HCT116 (cell line): ENCODE data around the gene ATXN1L. TPM values are rescaled to one million over a fixed set of nuclear protein-coding genes. Genes with fewer than 3 reads are reported as not detected.

Experiments used
- ATAC-seq: fragments of 200-7000 bp; cut with Tn5 transposase; 2 replicates; pipeline ENCODE4 v1.9.1; 2020; ENCODE audit warnings: mild to moderate bottlenecking, moderate library complexity
- BruUV-seq: library from RNA; stranded (reverse); fragments of 400-500 nt; replicated peaks from 2 replicates; lab custom pipeline; 2021; lab: Mats Ljungman, UMichigan
- CTCF ChIA-PET: fragments of 300-600 bp; sonication (Branson Sonifier 250); formaldehyde crosslinking; loops from one replicate; lab custom pipeline; 2021; ENCODE audit warnings: antibody characterized with exemption; lab: Charles Lee
- POLR2A ChIA-PET: fragments of 300-600, 350-600 bp; sonication (Branson Sonifier 250); formaldehyde crosslinking; loops from one replicate; lab custom pipeline; 2021; ENCODE audit warnings: antibody characterized with exemption; lab: Charles Lee
- RAD21 ChIA-PET, 2 experiments: fragments of 300-600 bp; sonication (Branson Sonifier 250); formaldehyde crosslinking; loops; one replicate each; lab custom pipeline; 2023; ENCODE audit warnings: low total read pairs in 2 of 2; ENCODE audit not compliant: uncharacterized antibody in 2 of 2, unreplicated experiment in 2 of 2, low non-redundant PET in 1 of 2; lab: Charles Lee
- DNase-seq: peaks from one replicate; pipeline ENCODE4 v3.0.0-alpha.2; 2010; ENCODE audit warnings: low read depth, low spot score
- H2AFZ ChIP-seq: fragments of 200-600 bp; shearing (Covaris generic), sonication (generic); 2 replicates; pipeline ENCODE4 v1.6.1; 2017; ENCODE audit warnings: low read depth, mixed run types, mixed read lengths, antibody characterized with exemption, low read length; ENCODE audit not compliant: poor library complexity, severe bottlenecking
- H3K27ac ChIP-seq: 2 replicates; pipeline ENCODE4 v1.5.1; 2012; ENCODE audit warnings: low read depth, low read length
- H3K27me3 ChIP-seq: fragments of 200-600 bp; sonication (generic); 2 replicates; pipeline ENCODE4 v1.6.1; 2016; ENCODE audit warnings: mixed run types, low read length, mixed read lengths; ENCODE audit not compliant: insufficient read depth
- H3K36me3 ChIP-seq, 2 experiments: fragments of 200-500 bp in 1 of 2; fragments of 200-600 bp in 1 of 2; sonication (Bioruptor generic) in 1 of 2; sonication (generic) in 1 of 2; 2 replicates each; pipeline versions ENCODE4 v1.5.1 to v1.6.1; 2014 to 2016; ENCODE audit warnings: low read length in 2 of 2, inconsistent platforms in 1 of 2, mixed read lengths in 1 of 2, mixed run types in 1 of 2; ENCODE audit not compliant: insufficient read depth in 2 of 2, control insufficient read depth in 1 of 2
- H3K4me1 ChIP-seq, 2 experiments: fragments of 200-600 bp in 1 of 2; sonication (generic) in 1 of 2; 2 replicates each; pipeline versions ENCODE4 v1.5.1 to v1.6.1; 2012 to 2017; ENCODE audit warnings: low read length in 2 of 2, inconsistent platforms in 1 of 2, mild to moderate bottlenecking in 1 of 2, mixed read lengths in 1 of 2, mixed run types in 1 of 2, moderate library complexity in 1 of 2; ENCODE audit not compliant: insufficient read depth in 2 of 2, control insufficient read depth in 1 of 2
- H3K4me2 ChIP-seq: fragments of 200-600 bp; sonication (generic); 2 replicates; pipeline ENCODE4 v1.6.1; 2017; ENCODE audit warnings: mixed run types, low read length, mixed read lengths
- H3K4me3 ChIP-seq, 2 experiments: fragments of 200-600 bp in 1 of 2; sonication (generic) in 1 of 2; replicated peaks in 1 of 2; 2 replicates each; pipeline ENCODE4 v1.5.1; 2011 to 2016; ENCODE audit warnings: low read length in 2 of 2, control low read depth in 1 of 2, low read depth in 1 of 2, mild to moderate bottlenecking in 1 of 2, mixed read lengths in 1 of 2, mixed run types in 1 of 2
- H3K79me2 ChIP-seq: fragments of 200-600 bp; sonication (generic); 2 replicates; pipeline ENCODE4 v1.6.1; 2017; ENCODE audit warnings: mild to moderate bottlenecking, mixed run types, low read length, moderate library complexity, mixed read lengths; ENCODE audit not compliant: insufficient read depth
- H3K9ac ChIP-seq: fragments of 200-600 bp; sonication (generic); 2 replicates; pipeline ENCODE4 v1.6.1; 2016; ENCODE audit warnings: low read length, mixed read lengths
- H3K9me2 ChIP-seq: fragments of 200-600 bp; sonication (generic), shearing (Covaris generic); 2 replicates; pipeline ENCODE4 v1.6.1; 2017; ENCODE audit warnings: mixed run types, mild to moderate bottlenecking, moderate library complexity; ENCODE audit not compliant: insufficient read depth
- H3K9me3 ChIP-seq, 2 experiments: fragments of 200-500 bp in 1 of 2; fragments of 200-600 bp in 1 of 2; sonication (Bioruptor generic) in 1 of 2; sonication (generic) in 1 of 2; 2 replicates each; pipeline ENCODE4 v1.6.1; 2014 to 2017; ENCODE audit warnings: low read length in 2 of 2, mixed read lengths in 2 of 2, inconsistent platforms in 1 of 2, low read depth in 1 of 2, mild to moderate bottlenecking in 1 of 2, mixed run types in 1 of 2, moderate library complexity in 1 of 2; ENCODE audit not compliant: control insufficient read depth in 1 of 2, insufficient read depth in 1 of 2
- H4K20me1 ChIP-seq: fragments of 200-600 bp; sonication (generic), shearing (Covaris generic); 2 replicates; pipeline ENCODE4 v1.6.1; 2017; ENCODE audit warnings: mixed run types, mild to moderate bottlenecking, moderate library complexity; ENCODE audit not compliant: insufficient read depth
- CBX3 ChIP-seq: IDR thresholded peaks from 2 replicates; pipeline ENCODE4 v1.6.1; 2012; ENCODE audit warnings: low read depth
- CEBPB ChIP-seq: IDR thresholded peaks from 2 replicates; pipeline ENCODE4 v1.6.1; 2012; ENCODE audit warnings: low read depth
- CTCF ChIP-seq, 3 experiments: fragments of 200-600 bp in 1 of 3; sonication (generic) in 1 of 3; IDR thresholded peaks in 2 of 3; conservative IDR thresholded peaks in 1 of 3; 2 replicates each; pipeline ENCODE4 v1.5.1; 2012 to 2017; ENCODE audit warnings: low read depth in 2 of 3, low read length in 2 of 3, antibody characterized with exemption in 1 of 3, borderline replicate concordance in 1 of 3, control low read depth in 1 of 3, mild to moderate bottlenecking in 1 of 3, mixed read lengths in 1 of 3, mixed run types in 1 of 3, moderate library complexity in 1 of 3; ENCODE audit not compliant: insufficient read depth in 1 of 3
- ELF1 ChIP-seq: IDR thresholded peaks from 2 replicates; pipeline ENCODE4 v1.6.1; 2012; ENCODE audit warnings: low read depth, borderline replicate concordance
- EZH2 ChIP-seq: fragments of 200-600 bp; sonication (generic); IDR thresholded peaks from 2 replicates; pipeline ENCODE4 v1.6.1; 2017; ENCODE audit warnings: antibody characterized with exemption, mixed run types
- FOSL1 ChIP-seq: IDR thresholded peaks from 2 replicates; pipeline ENCODE4 v1.6.1; 2012; ENCODE audit warnings: low read depth
- JUND ChIP-seq: IDR thresholded peaks from 2 replicates; pipeline ENCODE4 v1.6.1; 2012
- MAX ChIP-seq: IDR thresholded peaks from 2 replicates; pipeline ENCODE4 v1.6.1; 2012
- POLR2A ChIP-seq: IDR thresholded peaks from 2 replicates; pipeline ENCODE4 v1.7.0; 2011; ENCODE audit warnings: borderline replicate concordance; ENCODE audit not compliant: insufficient read depth, insufficient read length; ENCODE audit errors: extremely low read depth
- POLR2AphosphoS5 ChIP-seq: IDR thresholded peaks from 2 replicates; pipeline ENCODE4 v1.6.1; 2011; ENCODE audit warnings: mild to moderate bottlenecking, low read depth, low read length, moderate library complexity
- SIN3A ChIP-seq: IDR thresholded peaks from 2 replicates; pipeline ENCODE4 v1.6.1; 2012; ENCODE audit warnings: low read depth
- SP1 ChIP-seq: IDR thresholded peaks from 2 replicates; pipeline ENCODE4 v1.6.1; 2012; ENCODE audit warnings: low read depth
- SRF ChIP-seq: IDR thresholded peaks from 2 replicates; pipeline ENCODE4 v1.6.1; 2012; ENCODE audit warnings: low read depth
- TCF7L2 ChIP-seq: IDR thresholded peaks from 2 replicates; pipeline ENCODE4 v1.7.0; 2011; ENCODE audit warnings: borderline replicate concordance, inconsistent platforms; ENCODE audit not compliant: insufficient read depth, insufficient read length; ENCODE audit errors: extremely low read depth
- YY1 ChIP-seq: IDR thresholded peaks from 2 replicates; pipeline ENCODE4 v1.6.1; 2011; ENCODE audit warnings: low read length, low read depth, moderate library complexity, mild to moderate bottlenecking; ENCODE audit not compliant: insufficient replicate concordance; ENCODE audit errors: extremely low read depth
- ZBTB33 ChIP-seq: IDR thresholded peaks from 2 replicates; pipeline ENCODE4 v1.6.1; 2011; ENCODE audit warnings: mild to moderate bottlenecking, low read length, moderate library complexity; ENCODE audit not compliant: insufficient replicate concordance; ENCODE audit errors: extremely low read depth
- ZFX ChIP-seq: fragments of 450-650 bp; IDR thresholded peaks from 2 replicates; pipeline ENCODE4 v1.6.1; 2017
- ZNF274 ChIP-seq: fragments of 200-500 bp; sonication (Bioruptor generic); IDR thresholded peaks from 2 replicates; pipeline ENCODE4 v1.6.1; 2014; ENCODE audit warnings: mild to moderate bottlenecking, low read depth, low read length, inconsistent platforms
- intact Hi-C: fragments of 100-400 bp; cut with micrococcal nuclease; formaldehyde crosslinking; loops from 2 replicates; pipeline ENCODE4 v1.10.0; 2022
- total RNA-seq: library from RNA; stranded (reverse); gene quantifications from one replicate; pipeline ENCODE4 v1.2.1, GENCODE V29; 2021; ENCODE audit not compliant: unreplicated experiment

ATXN1L gene
- total RNA-seq, 1 experiment from 2014 or later, result 20.5 TPM

- Histone ChIP-seq H3K9me3 (no peaks in the 10 kb centered on the region), H3K4me3 (no peak overlapping the region), H4K20me1 (no peaks in the 10 kb centered on the region), H3K79me2 (peaks cover 33% of the 10 kb centered on the region), H3K4me1 (peaks cover 6 to 14% of the 10 kb centered on the region in 2 experiments)
- no TSS peak for BruUV-seq
- POLR2A ChIA-PET, result no interaction called here
- no peak for TF ChIP-seq ZFX
- TF ChIP-seq EZH2, result no peak
- TF ChIP-seq, all 23 proteins: peak for 0
- Histone ChIP-seq H3K9me2 (no peaks in the 10 kb centered on the region), H3K9ac (no peak overlapping the region), H3K4me2 (no peak overlapping the region), H3K27me3 (no peaks in the 10 kb centered on the region), H3K27ac (no peak overlapping the region), H2AFZ (no peak overlapping the region), H3K36me3 (peaks cover 16% of the 10 kb centered on the region in 2 experiments; a peak in 3 of 4 replicates)
- CTCF ChIA-PET, result no interaction called here
- ATAC-seq (no peak), DNase-seq (no peak)
- intact Hi-C loops, result no loop called here
- RAD21 ChIA-PET, result no interaction called here
Measured at GRCh38 chr16:71848622-71849021, 2.8 kb downstream of the ATXN1L start.

- H3K9me3 ChIP-seq, result no peaks in the 10 kb centered on the region
- DNase-seq, result no peak
- peaks cover 5 to 6% of the 10 kb centered on the region in 2 experiments for H3K4me1 ChIP-seq
- peaks cover 4% of the 10 kb centered on the region; the same call in 1 of the 2 replicates for H4K20me1 ChIP-seq
- ChIA-PET RAD21 (no interaction called here), CTCF (no interaction called here)
- H2AFZ ChIP-seq, result no peak overlapping the region
- no peak overlapping the region for H3K9ac ChIP-seq
- no peaks in the 10 kb centered on the region for H3K27me3 ChIP-seq
- no peak for TF ChIP-seq JUND
- TF ChIP-seq ZNF274, result no peak
- TF ChIP-seq YY1, result no peak
- no peak for TF ChIP-seq SRF
- no peak for TF ChIP-seq POLR2A
- no peak for TF ChIP-seq CEBPB
- no peak for TF ChIP-seq SP1
- TF ChIP-seq SIN3A, result no peak
- no peak for TF ChIP-seq ZBTB33
- TF ChIP-seq CTCF (IDR thresholded peaks at IDR 0.05 in 2 of 3, conservative IDR thresholded peaks at IDR 0.05 in 1 of 3; ENCODE audit: borderline replicate concordance in 1 of 3, insufficient read depth in 1 of 3, low read depth in 2 of 3, low read length in 2 of 3), result no peak
- TF ChIP-seq TCF7L2, result no peak
- no peak for TF ChIP-seq FOSL1
- TF ChIP-seq ZFX, result no peak
- TF ChIP-seq MAX, result no peak
- TF ChIP-seq ELF1, result no peak
- TF ChIP-seq POLR2AphosphoS5, result no peak
- no peak for TF ChIP-seq CBX3
- TF ChIP-seq, all 23 proteins: peak for 0
- no TSS peak for BruUV-seq
- H3K27ac ChIP-seq, result no peak overlapping the region
- no peak overlapping the region for H3K4me3 ChIP-seq
- no peak for ATAC-seq
- H3K4me2 ChIP-seq, result no peak overlapping the region
- peaks cover 26% of the 10 kb centered on the region for H3K79me2 ChIP-seq
- intact Hi-C loops, result no loop called here
- POLR2A ChIA-PET, result no interaction called here
- no peaks in the 10 kb centered on the region for H3K9me2 ChIP-seq
- H3K36me3 ChIP-seq, result peaks cover 16% of the 10 kb centered on the region in 2 experiments; a peak in 3 of 4 replicates
Measured at GRCh38 chr16:71851746-71852145, 6.0 kb downstream of the ATXN1L start.
